ENCODE data around the gene RHOBTB1. TPM values are rescaled to one million over a fixed set of nuclear protein-coding genes. Genes with fewer than 3 reads are reported as not detected.

Gene RHOBTB1
- total RNA-seq, 2 experiments from 2014 or later = not detected

- no peak overlapping the region for H2AFZ ChIP-seq (ENCODE audit: low read length)
- intact Hi-C loops (cut with micrococcal nuclease; ENCODE audit: unreplicated experiment) = no loop called here
- no peaks in the 10 kb centered on the region for H3K9me3 ChIP-seq (ENCODE audit: low read length)
- no peaks in the 10 kb centered on the region for H3K9me2 ChIP-seq (ENCODE audit: insufficient read depth, low read length)
- H3K27ac ChIP-seq (ENCODE audit: low read depth, low read length, poor library complexity, severe bottlenecking) = no peak overlapping the region
- no peaks in the 10 kb centered on the region for H3K4me1 ChIP-seq (ENCODE audit: insufficient read depth, low read length, poor library complexity, severe bottlenecking)
- ChIA-PET CTCF (ENCODE audit: unreplicated experiment) (no interaction called here), POLR2A (interaction anchor here (0.6 kb wide), 1 partner anchor 439 kb away, joined by 4 read pairs; no protein-coding TSS in a partner anchor)
- no peak for DNase-seq (ENCODE audit: low spot score)
- no peaks in the 10 kb centered on the region for H4K20me1 ChIP-seq (ENCODE audit: insufficient read depth, low read length)
- H3K4me2 ChIP-seq (ENCODE audit: low read length) = no peak overlapping the region
- H3K79me2 ChIP-seq (ENCODE audit: insufficient read depth, low read depth, low read length) = no peaks in the 10 kb centered on the region
- BruUV-seq (replicated peaks) = no TSS peak
- TF ChIP-seq CTCF (conservative IDR thresholded peaks at IDR 0.05; ENCODE audit: low read length) = no peak
- no peak overlapping the region for H3K4me3 ChIP-seq (ENCODE audit: low read depth, low read length, poor library complexity, severe bottlenecking)
- H3K36me3 ChIP-seq (ENCODE audit: insufficient read depth, low read length) = no peaks in the 10 kb centered on the region
Measured at GRCh38 chr10:60869652-60870415, 74.2 kb downstream of the RHOBTB1 start.

- Histone ChIP-seq H3K27ac (ENCODE audit: low read depth, low read length, poor library complexity, severe bottlenecking) (no peak overlapping the region), H3K4me1 (ENCODE audit: insufficient read depth, low read length, poor library complexity, severe bottlenecking) (no peaks in the 10 kb centered on the region), H3K4me3 (ENCODE audit: low read depth, low read length, poor library complexity, severe bottlenecking) (no peak overlapping the region), H3K9me3 (ENCODE audit: low read length) (no peaks in the 10 kb centered on the region), H2AFZ (ENCODE audit: low read length) (no peak overlapping the region), H4K20me1 (ENCODE audit: insufficient read depth, low read length) (no peaks in the 10 kb centered on the region), H3K9me2 (ENCODE audit: insufficient read depth, low read length) (no peaks in the 10 kb centered on the region), H3K36me3 (ENCODE audit: insufficient read depth, low read length) (no peaks in the 10 kb centered on the region), H3K4me2 (ENCODE audit: low read length) (no peak overlapping the region), H3K79me2 (ENCODE audit: insufficient read depth, low read depth, low read length) (no peaks in the 10 kb centered on the region)
- TF ChIP-seq EZH2phosphoT487 (IDR thresholded peaks at IDR 0.05; ENCODE audit: borderline replicate concordance, low read depth, low read length) (no peak), CTCF (conservative IDR thresholded peaks at IDR 0.05; ENCODE audit: low read length) (no peak)
- DNase-seq (ENCODE audit: low spot score) = no peak
- intact Hi-C loops (cut with micrococcal nuclease; ENCODE audit: unreplicated experiment) = no loop called here
- CTCF ChIA-PET (ENCODE audit: unreplicated experiment) = no interaction called here
- POLR2A ChIA-PET = interaction anchor here (0.6 to 1.2 kb wide), 2 partner anchors 47 to 440 kb away, joined by 3 to 4 read pairs; no protein-coding TSS in a partner anchor
- no TSS peak for BruUV-seq (replicated peaks)
Measured at GRCh38 chr10:60868946-60869345, 75.0 kb downstream of the RHOBTB1 start.

- Histone ChIP-seq H3K36me3 (ENCODE audit: insufficient read depth, low read length) (no peaks in the 10 kb centered on the region), H3K4me3 (ENCODE audit: low read depth, low read length, poor library complexity, severe bottlenecking) (no peak overlapping the region), H2AFZ (ENCODE audit: low read length) (no peak overlapping the region), H3K79me2 (ENCODE audit: insufficient read depth, low read depth, low read length) (no peaks in the 10 kb centered on the region), H3K4me2 (ENCODE audit: low read length) (no peak overlapping the region), H3K9me3 (ENCODE audit: low read length) (no peaks in the 10 kb centered on the region), H3K27ac (ENCODE audit: low read depth, low read length, poor library complexity, severe bottlenecking) (no peak overlapping the region), H4K20me1 (ENCODE audit: insufficient read depth, low read length) (no peaks in the 10 kb centered on the region), H3K9me2 (ENCODE audit: insufficient read depth, low read length) (no peaks in the 10 kb centered on the region), H3K4me1 (ENCODE audit: insufficient read depth, low read length, poor library complexity, severe bottlenecking) (no peaks in the 10 kb centered on the region)
- TF ChIP-seq EZH2phosphoT487 (IDR thresholded peaks at IDR 0.05; ENCODE audit: borderline replicate concordance, low read depth, low read length) (no peak), CTCF (conservative IDR thresholded peaks at IDR 0.05; ENCODE audit: low read length) (no peak)
- intact Hi-C loops (cut with micrococcal nuclease; ENCODE audit: unreplicated experiment) = no loop called here
- no TSS peak for BruUV-seq (replicated peaks)
- POLR2A ChIA-PET = no interaction called here
- DNase-seq (ENCODE audit: low spot score) = no peak
- CTCF ChIA-PET (ENCODE audit: unreplicated experiment) = no interaction called here
Measured at GRCh38 chr10:60865198-60865783, 78.7 kb downstream of the RHOBTB1 start.

Measured in OCI-LY7 (cell line).